DMS79 treated with DMSO at 0.1 percent for 48 hours (cell line): Measurements from ENCODE around the gene DUS1L.

ENCODE experiments used
- DNase-seq: peaks from one replicate; lab custom pipeline; 2025; lab: John Stamatoyannopoulos, UW

The DUS1L gene

DNA sequence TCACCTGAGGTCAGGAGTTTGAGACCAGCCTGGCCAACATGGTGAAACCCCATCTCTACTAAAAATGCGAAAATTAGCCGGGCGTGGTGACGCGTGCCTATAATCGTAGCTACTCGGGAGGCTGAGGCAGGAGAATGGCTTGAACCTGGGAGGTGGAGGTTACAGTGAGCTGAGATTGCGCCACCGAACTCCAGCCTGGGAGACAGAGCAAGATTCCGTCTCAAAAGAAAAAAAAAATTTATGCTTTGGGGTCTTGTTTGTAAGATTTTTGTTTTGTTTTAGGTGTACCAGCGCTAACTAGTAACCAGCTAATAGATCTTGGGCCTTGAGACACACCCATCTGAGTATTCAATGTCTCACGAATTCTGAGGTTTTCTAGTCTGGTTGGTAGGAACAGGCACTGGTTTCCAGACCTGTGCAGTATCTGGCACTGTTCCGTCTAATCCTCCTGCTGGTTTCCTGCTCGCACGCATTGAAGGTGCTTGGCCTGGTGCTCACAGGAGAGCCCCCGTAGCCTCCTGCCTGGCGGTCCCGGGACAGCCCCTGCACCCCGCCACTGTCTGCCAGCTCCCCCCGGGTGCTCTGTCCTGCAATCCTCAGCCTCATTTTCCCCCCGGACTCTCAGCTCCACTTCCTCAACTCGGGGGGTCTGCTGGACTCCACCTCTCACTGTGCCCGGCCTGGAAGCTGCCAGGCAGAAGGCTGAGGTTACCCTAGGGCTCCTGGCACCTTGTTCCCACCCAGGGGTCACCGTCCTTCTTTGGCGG, 10.6 kb upstream of the DUS1L start:
- DNase-seq = no peak

DNA sequence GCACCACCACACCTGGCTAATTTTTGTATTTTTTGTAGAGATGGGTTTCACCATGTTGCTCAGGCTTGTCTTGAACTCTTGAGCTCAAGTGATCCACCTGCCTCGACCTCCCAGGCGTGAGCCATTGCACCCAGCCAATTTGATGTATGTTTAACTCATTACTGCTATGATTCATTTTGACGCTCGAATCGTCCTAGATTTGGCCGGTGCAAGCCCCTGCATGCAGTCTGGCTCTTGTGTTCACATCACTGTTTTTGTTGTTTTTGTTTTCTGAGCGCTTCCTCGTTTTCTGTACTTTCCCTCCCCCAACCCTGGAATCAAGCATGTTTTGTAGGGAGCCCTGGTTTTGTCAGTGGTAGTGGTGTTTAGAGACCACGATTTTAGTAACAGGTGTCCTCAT, 7.8 kb upstream of the DUS1L start:
- DNase-seq = no peak

DNA sequence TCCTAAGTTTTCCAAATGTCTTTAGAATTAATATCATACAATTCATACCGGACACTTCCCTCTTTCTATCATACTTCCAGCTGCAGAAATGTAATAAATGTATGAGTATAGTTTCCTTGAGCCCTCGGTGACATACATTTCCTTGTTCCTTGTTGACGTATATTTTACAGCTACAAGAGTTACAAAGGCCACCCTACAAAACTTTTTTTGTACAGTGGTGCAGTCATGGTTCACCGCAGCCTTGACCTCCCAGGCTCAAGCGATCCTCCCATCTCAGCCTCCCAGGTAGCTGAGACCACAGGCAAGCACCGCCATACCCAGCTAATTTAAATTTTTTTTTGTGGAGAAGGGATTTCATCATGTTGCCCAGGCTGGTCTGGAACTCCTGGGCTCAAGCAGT, 7.2 kb upstream of the DUS1L start:
- DNase-seq = no peak

DNA sequence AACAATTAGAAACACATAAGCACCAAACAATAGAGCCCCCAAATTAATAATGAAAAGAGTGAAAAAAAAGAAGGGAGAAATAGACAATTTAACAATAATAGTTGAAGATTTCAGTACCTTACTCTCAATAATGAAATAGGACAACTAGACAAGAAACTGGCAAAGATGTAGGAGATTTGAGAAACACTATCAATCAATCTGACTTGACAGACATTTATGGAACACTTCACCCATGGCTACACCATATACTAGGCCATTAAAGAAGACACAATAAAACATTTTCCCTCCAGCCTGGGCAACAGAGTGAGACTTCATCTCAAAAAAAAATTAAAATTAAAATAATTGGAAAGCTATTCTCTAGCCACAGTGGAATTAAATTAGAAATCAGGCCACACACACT, 5.0 kb upstream of the DUS1L start:
- no peak for DNase-seq

DNA sequence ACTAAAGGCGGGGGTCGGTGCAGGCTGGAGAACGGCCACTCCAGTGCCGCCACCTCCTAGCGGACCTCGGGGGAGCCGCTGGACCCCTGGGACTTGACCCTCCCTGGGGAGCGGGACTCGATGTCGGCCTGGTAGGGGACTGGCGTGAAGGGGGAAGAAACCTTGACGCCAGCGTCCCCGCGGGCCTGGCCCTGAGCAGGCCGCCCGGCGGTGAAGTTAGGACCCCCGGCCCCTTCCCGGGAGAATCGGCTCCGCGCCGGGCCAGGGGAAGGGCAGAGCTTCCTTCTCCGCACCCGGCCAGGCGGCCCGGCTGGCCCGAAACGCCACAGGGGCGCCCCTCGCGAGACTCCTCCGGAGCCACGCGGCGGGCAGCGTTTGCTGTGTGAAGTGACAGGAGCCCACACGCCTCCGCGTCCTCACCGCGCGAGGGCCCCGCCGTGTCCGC, 389 bp downstream of the DUS1L start:
- no peak for DNase-seq

DNA sequence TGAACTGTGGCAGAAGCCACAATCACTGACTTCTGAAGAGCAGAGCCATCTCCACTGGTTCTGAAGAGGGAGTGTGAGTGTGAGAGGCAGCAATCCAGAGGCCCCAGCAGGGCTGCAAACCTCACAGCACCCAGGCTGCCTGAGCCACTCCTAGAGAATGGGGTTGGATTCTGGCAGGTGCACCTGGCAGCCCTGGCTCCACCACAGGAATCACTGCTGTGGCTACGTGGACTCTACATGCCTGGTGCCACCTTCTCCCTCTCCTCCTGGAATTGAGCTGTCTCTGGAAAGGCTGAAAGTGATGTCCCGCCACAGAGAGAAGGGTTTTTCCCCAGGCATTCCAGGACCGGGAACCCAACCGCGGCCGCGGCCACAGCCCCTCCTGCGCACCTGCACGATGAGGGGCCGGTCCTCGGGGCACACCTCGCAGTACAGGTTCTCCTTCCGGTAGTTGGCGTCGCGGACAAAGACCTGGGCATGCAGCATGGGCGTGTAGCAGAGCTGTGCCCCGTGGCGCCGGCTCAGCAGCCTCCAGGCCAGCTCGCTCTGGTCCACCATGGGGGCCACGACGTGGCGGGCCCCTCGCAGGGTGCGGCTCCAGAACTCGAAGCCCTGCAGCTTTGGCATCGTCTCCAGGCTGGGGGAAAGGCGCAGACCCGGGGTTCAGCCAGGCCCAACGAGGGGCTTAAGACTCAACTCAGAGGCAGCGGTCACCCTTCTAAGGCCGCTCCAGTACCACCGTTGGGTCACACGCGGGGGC, 991 bp downstream of the DUS1L start:
- no peak for DNase-seq

DNA sequence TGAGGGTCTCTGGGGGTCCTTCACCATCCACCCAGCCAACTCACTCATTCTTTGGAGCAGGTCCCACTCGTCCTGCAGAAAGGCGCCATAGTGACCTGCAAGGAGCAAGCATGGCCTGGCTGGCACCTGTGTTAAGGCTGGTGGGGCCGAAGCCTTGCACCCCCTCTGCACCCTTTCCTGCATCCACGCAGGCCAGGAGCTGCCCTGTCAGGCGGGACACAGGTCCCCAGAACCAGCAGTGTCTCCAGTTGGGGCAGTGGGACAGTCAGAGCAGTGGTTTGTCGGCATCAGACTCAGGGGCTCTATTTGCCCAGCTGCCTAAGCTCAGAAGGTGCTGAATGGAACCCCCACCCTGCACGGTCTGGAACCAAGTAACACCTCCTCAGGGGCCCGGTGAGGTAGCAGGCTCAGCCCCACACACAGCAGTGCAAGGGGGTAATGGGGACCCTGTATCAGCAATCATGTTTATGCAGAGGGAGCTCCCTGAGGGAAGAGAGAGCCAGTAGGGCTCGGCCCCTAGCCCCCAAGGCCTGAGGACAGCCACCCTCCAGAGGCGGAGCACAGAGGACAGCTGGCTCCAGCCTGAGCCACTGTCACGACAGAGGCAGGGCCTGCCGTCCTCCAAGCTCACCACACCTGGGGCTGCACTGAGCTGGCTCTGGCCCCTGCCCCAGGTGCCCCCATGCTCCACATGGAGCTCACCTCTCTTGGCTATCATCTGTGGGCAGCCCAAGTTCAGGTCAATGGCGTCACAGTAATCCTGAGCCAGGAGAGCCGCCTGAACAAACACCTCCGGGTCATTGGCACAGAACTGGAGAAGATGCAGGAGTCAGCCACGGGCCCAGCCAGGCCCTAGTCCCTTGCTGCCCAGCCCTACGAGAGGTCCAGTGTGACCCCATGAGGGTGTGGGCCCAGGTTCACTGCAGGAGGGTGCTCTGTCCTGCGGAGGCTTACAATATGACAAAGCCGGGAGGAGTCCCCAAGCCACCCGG, 1.9 kb downstream of the DUS1L start:
- no peak for DNase-seq

DNA sequence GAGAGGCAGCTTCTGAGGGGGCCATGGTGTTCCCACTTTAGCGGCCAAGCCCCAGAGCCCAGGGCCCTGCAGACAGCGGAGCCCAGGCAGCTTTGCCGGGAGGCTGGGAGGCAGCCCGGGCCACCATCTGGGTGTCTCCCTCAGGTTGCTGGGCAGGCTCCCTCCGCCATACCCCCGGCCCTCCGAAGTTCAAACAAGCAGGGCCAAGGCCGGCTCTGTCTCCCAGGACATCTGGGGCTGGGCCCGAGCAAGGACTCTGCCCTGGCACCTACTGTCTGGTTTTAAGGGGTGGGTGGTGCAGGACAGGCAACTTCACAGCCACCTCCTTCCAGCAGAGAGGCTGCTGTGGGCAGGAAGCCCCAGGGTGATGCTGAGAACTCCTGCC, 2.6 kb downstream of the DUS1L start:
- no peak for DNase-seq

DNA sequence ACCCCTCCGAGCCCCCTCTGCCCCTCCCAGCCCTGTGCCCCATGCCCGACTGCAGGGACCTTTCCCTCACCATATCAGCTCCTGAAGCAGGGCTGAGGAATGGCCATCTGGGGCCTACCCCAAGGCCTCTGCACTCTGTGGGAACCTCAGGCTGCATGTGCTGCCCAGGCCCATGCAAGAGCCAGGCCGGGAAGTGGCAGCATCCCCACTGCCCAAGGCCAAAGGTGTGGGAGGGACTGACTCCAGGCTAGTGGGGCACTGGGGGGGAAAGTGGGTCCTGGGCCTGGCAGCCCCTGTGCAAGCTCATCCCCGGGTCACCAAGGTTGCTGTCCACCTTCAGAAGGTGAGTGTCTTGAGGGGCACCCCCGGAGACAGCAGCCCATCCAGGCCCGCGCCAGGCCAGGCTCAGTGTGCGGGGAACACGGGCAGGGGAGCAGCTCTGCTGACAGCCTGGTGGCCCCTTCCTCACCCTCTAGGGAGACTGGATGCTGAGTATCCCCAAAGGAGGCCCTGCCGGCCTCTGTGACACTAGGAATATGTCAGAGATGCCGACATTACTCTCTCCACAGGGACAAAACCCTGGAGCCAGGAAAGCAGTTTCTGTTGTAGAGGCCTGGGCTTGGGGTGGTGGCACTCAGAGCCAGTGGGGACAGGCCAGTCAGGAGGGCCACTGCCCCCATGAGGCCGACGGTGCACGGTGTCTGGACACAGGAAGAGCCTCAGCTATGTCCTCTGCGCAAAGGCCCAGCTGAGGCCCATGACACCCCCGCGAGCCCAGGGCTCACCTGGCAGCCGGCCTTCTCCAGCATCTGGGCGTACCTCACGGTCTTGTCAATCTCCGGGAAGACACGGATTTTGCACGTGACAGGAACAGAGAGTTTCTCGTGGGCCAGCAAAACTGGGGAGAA, 3.3 kb downstream of the DUS1L start:
- DNase-seq = no peak

DNA sequence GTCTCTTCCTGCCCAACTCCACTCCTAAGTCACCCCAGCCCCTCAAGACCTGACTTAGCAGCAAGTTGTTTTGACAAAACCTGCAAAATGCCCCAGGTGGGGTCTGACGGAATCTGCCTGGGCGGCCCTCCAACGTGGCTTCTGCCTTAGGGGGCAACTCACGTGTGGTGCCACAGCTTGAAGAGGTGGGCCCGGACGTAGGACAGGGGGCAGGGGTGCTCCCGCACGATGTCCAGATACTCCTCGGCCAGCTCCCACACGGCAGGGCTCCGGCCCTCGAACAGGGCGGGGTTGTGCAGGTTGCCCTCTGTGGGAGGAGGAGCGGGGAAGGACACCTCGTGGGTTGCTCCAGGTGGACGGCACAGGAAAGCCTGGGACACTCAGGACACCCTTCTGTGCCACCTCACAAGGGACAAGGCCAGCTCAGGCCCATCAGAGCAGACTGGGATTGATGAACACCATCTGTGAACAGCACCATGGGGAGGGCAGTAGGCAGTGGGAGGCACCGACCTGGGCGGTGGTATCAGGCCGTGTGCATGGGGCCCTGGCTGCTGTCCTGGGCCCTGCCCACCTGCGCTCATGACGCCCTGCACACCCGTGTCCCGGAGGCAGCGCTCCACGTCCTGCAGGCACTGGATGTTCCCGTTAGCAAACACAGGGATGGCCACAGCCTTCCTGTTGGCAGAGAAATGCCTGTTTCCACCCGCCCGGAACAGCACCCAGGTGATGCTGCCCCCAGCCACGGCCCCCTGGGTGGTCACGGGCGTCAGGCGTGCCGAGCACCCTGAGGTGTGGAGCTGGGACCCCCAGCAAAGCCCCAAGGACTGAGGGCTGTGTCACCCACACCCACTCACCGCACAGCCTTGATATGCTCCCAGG, 4.3 kb downstream of the DUS1L start:
- DNase-seq = no peak

DNA sequence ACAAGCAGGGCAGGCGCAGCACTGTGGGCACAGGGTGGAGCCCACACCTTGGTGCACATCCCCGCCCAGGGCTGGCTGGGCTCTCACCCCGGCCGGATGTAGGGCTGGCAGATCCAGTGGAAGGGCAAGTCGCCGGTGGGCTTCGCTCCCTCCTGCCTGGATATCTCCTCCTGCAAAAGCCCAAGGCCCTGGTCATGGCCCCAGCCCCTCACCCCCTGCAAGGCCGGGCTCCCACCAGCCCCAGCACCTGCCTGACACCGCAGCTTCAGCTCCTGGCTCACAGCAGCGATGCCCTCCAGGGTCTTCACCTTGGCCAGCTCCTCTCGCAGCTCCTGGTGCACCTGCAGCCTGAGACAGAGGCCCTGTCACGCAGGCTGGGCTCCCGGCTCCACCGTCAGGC, 5.0 kb downstream of the DUS1L start:
- DNase-seq = no peak

DNA sequence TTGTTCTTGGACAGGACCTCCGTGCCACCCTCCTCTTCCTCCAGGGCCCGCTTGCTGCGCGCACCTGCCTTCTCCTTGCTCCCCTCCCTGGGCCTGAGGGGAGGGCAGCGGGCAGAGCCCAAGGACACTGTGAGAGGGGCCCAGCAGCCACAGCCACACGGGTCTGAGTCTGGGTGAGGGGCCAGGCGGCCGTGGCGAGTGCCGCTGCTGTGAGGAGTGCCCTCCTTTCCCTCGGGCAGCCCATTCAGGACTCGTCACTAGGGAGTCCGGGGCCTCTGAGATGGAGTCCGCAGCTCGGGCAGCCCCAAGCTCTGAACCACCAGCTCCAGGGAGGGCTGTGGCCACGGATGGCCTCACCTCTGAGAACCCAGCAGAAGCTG, 5.6 kb downstream of the DUS1L start:
- DNase-seq = no peak

DNA sequence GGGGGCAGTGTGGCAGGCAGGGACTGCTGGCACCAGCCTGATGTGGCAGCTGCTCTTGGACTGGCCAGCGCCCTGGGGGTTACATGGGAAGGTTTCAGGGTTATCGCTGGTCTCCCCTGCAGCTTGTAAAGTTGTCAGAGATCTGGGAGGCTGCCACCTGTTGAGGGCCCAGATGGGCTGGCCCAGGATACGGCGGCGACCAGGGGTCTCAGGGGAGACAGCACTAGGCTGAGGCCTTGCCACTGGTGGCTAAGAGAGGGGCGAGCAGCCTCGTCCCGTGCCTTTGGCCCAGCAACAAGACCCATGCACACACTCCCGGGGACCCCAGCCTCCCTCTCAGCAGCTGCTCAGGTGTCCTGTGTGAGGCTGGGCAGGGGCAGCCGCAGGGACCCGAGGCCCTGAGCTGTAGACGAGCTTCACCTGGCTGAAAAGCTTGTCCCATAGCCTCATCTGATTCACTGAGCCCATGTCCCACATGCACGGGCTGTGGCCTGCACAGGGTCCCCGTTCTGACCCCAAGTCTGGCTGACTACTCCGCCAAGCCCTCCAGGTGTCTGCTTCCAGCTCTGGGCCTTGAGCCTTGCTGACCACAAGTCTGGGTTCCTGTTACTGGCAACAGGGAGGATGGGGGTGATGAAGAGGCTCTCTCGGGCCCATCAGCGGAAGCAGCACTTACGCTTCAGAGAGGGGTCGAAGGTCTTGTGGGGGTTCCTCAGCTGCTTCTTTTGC, 6.2 kb downstream of the DUS1L start:
- DNase-seq = no peak

DNA sequence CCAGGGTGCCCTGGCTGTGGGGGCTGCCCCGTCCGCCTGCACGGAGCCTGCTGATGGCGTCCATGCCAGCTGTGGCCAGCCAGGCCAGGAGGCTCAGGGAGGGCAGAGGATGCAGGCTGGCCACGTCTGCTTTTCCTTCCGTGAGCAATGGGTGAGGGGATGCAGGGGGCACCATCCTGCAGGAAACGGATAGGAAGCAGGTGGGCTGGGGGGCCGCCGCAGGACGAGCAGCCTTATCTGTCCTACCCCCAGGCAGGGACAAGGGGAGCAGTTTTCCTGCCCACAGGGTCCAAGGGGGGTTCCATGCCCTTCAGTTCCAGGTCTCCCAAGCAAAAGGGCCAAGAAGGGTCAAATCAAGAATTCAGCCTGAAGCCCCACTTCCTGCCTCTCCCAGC, 6.8 kb downstream of the DUS1L start:
- DNase-seq = no peak

DNA sequence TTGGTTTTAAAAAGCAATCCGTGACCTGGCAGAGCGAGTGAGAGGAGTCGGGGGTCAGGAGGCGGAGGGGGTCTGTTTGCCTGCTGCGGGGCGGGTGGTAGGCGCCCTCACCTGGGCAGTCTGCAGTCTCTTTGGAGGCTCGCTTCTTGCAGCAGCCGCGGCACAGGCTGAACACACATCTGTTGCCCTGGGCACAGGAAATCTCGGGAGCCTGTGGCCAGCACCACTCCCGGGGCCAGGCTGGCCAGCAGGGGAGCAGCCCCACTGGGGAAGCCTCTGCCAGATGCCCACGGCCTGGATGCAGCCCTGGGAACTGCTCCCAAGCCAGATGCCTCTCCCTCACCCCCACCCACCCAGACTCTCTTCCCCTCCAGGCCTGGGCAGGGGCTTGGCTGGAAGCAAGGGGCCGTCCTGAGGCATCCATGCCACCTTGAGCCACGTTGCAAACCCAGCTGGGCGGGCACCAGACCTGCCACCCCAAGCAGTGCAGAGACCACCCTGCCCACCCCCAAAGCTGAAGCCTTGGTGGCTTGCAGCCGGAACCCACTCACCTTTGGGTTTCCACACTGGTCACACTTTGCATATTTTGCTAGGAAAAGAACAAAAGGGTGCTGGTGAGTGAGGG, 7.3 kb downstream of the DUS1L start:
- DNase-seq = no peak

DNA sequence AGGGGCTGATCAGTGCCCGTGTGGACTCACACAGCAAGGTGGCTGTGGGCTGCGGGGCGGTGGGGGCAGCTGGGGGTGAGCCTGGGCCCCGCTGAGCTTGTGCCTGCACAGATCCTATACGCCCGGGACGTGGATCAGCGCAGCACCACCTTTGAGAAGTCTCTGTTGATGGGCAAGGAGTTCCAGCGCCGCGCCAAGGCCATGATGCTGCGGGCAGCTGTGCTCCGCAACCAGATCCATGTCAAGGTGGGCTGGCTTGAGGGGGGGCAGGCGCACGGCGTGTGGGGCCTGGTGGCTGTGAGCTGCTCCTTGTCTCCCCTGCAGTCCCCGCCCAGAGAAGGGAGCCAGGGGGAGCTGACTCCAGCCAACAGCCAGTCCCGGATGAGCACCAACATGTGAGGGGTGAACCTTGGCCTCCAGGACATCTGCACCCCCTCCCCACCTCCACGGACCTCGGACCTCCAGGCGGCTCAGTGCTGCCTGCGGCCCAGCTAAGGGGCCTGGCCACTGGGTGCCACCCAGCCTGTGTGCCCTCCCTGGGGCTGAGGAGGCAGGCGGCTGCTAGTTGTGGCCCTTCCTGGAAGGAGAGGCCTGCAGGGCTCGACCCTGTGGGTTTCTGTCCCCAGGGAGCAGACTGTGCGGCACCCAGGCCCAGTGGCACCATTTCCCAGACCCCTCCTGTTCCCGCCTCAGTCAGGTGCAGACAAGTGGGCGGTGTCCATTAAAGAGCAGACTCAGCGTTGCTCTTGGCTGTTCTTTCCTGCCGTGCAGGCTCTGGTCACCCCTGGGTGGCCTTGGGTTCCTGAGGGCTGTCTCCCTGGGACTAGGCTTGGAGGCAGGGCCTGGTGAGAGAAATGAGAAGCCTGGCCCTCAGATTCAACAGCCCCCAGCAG, 8.6 kb downstream of the DUS1L start:
- no peak for DNase-seq

DNA sequence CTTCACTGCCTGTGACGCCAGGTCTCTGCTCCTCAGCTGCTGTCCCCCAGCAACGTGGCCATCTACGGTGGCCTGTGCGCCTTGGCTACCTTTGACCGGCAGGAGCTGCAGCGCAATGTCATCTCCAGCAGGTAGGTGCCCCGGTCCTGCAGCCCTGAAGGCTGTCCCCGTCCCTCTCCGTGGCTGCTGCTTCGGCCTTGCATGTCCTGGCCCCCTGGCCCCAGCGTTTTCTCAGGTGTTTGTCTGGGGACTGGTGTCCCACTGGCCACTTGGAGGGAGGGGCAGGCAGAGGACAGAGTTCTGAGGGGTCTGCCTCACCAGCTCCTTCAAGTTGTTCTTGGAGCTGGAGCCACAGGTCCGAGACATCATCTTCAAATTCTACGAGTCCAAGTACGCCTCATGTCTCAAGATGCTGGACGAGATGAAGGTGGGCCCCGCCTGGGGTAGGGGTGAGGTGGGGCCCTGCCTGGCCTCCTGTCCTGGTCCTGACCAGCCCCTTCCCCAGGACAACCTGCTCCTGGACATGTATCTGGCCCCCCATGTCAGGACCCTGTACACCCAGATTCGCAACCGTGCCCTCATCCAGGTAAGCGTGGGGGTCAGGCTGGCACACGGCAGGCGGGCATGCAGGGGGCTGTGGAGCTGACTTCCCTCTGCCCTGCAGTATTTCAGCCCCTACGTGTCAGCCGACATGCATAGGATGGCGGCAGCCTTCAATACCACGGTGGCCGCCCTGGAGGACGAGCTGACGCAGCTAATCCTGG, 9.5 kb downstream of the DUS1L start:
- DNase-seq = no peak
